HG03097 (cell line): ENCODE data around the gene CRY1.
"Not testable (repeated sequence)": the region's sequence is repeated elsewhere in the genome, so short reads cannot be mapped to it uniquely, and the experiment has no call there.

Source experiments
- ATAC-seq: cut with Tn5 transposase; IDR thresholded peaks from one replicate; pipeline ENCODE4 v1.9.1; 2021; ENCODE audit not compliant: unreplicated experiment, low FRiP score

The CRY1 gene

DNA sequence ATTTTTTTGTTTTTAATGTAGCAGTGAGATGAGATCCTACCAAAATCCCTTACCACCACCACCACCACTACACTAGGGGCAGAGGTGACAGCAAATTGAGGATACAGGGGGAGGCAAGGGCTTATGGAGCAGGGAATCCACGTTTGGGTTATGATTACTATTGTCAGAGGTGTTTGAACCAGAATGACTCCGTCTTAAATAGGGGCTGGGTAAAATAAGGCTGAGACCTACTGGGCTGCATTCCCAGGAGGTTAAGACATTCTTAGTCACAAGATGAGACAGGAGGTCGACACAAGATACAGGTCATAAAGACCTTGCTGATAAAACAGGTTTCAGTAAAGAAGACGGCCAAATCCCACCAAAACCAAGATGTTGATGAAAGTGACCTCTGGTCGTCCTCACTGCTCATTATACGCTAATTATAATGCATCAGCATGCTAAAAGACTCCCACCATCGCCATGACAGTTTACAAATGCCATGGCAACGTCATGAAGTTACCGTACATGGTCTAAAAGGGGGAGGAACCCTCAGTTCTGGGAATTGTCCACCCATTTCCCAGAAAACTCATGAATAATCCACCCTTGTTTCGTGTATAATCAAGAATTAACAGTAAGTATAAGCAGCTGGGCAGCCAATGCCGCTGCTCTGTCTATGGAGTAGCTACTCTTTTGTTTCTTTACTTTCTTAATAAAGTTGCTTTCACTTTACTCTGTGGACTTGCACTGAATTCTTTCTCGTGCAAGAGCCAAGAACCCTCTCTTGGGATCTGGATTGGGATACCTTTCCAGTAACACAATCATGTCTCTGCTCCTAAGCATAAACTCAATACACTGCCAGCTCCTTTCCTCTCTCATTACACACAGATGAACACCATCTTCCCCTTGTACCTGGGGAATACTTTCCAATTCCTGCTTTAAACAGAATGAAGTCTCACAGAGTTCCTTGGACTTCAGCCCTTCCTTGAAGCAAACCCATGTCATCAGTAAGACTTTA lies 16.7 kb upstream of the CRY1 start:
- ATAC-seq, result no peak

DNA sequence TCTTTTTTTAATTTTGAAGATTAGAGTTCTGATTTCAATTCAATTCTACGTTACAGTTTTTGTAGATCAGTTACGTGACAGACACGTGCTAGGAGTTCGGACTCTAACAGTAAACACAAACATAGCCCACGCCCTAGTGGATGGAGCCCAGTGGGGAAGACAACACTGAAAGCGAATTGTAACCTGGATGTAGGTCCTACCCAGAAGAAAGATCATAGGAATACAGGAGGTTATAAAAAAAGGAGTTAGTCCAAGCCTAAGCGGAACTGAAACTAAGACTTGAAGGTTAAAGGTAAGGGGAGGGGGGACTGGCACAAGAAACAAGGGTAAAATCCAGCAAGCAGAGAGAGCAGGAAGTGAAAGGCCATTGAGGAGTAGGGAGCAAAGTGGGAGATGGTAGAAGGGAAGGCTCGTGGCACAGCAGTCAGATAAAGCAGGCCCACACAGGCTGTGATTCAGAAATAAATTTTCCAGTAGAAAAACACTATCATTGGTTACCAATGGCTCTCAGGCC lies 15.7 kb upstream of the CRY1 start:
- ATAC-seq, result no peak

DNA sequence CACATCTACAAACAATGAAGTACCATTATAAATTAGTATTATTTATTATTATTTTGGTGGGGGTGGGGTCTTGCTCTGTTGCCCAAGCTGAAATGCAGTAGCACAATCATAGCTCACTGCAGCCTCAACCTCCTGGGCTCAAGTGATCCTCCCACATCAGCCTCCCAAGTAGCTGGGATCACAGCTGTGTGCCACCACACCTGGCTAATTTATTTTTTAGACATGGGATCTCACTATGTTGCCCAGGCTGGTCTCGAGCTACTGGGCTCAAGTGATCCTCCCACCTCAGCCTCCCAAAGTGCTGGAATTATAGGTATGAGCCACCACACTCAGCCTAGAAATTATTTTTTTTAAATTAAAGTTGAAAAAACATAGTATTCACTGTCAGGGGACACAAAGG lies 15.0 kb upstream of the CRY1 start:
- not testable (repeated sequence) for ATAC-seq

DNA sequence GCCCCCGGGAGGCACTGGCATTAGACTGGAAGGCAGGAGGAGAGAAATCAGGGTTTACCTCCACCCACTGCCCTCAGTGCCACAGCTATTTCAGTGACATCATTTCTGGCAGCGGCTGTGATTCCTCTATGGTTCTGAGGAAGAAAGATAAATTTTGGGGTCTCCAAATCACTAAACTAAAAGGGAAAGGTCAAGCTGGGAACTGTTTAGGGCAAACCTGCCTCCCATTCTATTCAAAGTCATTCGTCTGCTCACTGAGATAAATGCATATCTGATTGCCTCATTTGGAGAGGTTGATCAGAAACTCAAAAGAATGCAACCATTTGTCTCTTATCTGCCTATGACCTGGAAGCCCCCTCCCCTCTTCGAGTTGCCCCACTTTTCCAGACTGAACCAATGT lies 14.0 kb upstream of the CRY1 start:
- no peak for ATAC-seq

DNA sequence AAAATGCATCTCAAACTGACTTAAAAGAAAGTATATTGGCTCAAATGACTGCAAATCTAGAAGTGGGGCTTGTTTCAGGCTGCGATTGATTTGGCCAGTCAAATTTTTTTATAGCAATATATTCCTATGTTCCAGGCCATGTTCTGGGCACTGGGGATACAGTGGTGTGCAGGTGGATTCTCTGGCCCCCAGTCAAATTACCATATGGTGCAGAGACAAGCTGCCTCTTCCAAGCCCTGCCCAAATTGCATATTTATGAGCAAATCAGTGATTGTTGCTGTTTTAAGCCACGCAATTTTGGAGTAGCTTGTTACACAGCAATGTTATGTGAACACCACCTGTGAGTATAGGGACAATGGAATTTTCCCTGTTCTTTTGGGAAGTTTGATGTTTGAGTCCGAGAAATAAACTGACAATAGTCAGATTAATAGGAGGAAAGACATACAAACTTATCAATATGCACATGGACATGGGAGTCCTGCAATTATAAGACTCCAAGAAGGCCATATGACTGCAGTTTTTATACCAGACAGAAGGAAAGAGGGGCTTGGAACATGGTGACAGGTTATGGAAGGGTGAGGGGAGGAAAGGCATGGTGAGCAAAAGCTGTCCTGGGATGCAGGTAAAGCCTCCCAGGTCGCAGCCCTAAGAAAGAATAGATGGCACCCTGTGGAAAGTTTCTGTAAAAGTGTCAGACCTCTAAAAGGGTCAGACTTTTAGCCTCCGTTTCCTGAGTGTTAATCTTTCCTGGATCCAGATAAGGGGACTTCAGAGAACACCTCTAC lies 13.1 kb upstream of the CRY1 start:
- ATAC-seq, result no peak

DNA sequence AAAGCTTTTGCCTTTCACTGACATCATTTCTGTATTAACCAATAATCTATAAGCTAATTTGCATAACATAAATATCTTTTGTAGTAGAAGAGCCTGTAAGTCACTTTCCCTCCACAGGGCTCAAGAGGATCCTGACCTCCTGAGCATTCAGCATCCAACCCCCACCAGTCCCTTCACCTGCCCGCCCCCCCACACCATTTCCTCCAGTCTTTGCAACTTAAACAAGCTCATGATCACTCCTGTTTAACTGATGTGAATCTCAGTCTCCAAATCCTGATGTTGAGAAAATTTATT lies 12.0 kb upstream of the CRY1 start:
- no peak for ATAC-seq

DNA sequence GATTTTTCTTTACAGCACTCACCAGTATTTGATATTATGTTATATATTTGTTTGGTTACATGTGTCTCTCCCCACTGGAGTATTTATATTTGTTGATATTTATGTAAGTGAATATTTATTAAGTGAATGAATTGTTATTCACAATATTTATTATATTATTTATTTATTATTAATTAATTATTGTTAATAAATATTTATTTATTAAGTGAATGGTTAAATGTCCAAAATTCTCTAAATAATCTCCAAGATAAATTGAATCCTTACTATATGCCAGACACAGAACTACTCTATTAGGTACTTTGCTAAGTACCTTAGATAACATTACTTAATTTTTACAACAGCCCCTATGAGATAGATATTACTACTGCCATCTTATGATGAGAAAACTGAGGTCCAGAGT lies 10.2 kb upstream of the CRY1 start:
- no peak for ATAC-seq

DNA sequence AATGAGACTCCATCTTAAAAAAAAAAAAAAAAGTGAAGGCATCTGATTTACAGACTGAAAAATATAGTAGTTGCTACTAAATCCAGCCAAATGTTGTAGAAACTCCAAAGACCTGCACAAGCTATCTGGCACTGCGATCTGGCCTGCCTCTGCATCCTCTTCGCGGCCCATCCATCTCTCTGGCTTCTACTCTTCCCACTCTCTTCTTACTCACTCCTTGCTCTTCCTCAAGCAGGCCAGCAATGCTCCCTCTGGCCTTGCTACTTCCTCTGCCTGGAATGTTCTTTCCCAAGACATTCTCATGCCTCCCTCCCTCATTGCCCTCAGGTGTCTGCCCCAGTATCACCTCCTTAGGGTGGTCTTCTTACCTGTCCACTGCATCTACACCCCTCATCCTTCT lies 9.7 kb upstream of the CRY1 start:
- no peak for ATAC-seq

DNA sequence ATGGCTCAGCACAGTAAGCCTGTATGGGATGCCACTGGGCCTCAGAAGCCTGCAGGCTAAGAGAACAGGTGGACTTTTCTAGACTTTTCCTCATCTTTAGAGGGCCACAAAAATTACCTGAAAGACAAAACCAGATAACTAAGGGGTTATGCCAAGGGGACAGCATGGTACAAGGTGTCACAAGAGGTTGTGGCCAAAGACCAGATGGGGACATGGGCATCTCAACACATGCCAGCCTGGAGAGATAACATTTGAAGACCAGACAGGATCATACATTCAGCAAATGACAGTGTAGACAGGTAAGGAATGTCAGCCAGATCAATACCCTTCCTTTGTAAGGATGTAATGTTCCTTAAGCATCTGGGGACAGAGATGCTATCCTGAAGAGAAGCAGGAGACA lies 8.9 kb upstream of the CRY1 start:
- ATAC-seq, result no peak

DNA sequence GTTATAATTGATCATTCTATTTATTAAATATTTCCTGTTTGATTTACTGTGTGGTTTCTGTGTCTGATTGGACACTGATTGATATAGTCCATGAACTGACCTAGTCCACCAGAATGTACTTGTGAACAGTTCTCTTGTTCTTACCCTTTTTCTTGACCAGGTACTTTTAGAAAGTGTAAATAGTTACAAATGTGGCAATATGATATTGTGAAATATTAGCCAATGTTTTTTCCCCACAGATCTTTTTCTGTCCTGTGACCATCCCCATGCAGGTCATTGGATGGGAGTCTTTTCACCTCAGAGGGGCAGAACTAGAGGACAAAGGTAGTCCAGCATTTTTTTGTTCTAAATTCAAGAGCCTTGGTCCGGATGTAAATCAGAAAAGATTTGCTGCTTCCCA lies 8.3 kb upstream of the CRY1 start:
- ATAC-seq, result no peak

DNA sequence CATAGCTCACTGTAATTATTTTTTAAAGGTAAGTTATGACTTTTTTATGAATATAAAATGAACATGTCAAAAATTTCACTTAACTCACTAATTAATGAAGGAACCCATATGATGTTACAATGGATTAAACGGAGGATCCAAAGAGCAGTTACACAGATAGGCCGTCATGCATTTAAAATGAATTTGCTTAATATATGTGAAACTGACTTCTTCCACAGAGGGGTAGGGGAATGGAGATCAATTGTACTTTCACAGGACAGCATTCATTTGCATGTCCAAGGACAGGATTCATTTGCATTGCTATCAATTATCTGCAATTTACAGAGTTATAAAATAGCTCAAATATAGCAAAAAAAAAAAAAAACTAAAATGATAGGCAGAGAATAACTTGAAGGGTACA lies 6.6 kb upstream of the CRY1 start:
- ATAC-seq, result no peak

DNA sequence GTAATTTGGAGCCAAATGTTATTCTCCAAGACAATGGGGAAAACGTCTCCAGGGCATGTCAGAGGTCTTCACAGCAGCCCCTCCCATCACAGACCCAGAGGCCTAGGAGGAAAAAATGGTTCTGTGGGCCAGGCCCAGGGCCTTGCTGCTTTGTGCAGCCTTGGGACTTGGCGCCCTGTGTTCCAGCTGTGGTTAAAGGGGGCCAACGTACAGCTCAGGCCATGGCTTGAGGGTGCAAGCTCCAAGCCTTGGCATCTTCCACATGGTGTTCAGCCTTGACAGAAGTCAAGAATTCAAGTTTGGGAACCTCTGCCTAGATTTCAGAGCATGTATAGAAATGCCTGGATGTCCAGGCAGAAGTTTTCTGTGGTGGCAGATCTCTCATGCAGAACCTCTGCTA lies 3.2 kb upstream of the CRY1 start:
- no peak for ATAC-seq

DNA sequence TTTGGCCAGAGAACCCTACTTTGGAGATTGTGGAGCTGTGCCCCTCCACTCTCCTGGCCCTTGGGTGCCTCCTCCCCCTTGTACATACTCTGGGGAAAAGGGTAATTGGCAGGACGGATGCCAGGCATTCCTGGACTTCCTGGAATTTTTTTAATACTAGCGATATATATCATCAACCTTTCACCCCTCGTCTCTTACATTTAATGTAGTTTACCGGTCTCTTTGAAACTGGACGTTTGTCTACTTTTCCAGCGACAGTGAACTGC lies 767 bp upstream of the CRY1 start:
- no peak for ATAC-seq

DNA sequence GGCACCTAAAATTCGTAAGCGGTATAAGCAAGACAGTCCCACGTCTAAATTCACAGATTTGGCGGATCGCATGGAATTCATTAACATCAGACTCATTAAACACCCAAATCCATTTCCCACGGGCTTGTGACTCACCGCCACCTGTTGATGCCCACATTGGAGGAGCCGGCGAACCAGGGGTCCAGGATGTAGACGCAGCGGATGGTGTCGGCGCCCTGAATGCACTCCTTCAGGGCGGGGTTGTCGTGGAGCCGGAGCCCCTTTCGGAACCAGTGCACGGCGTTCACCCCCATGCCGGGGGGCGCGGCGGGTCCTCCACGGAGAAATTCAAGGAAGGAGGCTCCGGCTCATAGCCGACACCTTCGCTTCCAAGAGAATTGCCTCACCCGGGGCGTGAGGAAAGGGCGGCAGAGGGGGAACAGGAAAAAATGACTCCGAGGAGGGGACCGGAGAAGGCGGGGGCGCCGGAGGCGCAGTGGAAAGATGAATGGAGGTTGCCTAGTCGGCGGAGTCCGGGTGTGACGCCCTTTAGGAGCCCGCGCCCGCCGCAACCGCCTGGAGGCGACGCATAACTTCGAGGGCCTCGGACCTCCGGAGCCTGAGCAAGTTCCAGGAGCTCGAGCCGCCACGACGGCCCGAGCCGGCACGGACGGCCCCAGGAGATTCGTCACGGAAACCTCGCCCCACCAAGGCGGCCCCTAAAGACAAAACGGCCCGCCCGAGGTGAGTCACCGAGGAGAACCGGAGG lies 506 bp downstream of the CRY1 start:
- peak; percentile 27 for ATAC-seq

DNA sequence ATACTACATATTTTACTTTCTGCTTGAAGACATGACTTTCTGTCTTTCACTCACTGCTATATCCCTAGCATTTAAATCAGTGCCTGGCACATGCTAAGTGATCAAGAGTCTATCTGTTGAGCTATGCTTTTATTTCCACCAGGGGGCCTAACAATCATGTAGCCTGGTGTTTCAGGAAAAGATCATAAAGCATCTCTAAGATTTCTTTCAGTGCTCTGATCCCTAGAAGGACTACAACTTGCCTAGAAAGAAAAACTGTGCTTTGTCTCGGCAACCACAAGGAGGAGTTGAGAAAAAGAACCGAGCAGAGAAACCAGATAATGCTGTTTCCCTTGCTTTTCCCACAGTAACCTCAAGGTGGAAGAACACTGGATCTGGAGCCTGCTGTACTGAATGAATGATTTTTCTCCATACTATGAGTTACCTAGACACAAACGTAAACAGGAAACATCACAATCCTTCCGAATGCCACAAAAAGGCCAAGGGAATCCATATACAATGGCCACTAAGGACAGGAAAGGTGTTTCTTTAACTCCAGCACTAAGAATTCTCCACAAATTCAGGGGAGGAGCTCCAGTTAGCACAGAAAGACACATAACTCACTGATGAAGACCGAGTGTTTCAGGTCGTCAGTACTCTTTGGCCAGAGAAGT lies 1.2 kb downstream of the CRY1 start:
- ATAC-seq, result no peak

DNA sequence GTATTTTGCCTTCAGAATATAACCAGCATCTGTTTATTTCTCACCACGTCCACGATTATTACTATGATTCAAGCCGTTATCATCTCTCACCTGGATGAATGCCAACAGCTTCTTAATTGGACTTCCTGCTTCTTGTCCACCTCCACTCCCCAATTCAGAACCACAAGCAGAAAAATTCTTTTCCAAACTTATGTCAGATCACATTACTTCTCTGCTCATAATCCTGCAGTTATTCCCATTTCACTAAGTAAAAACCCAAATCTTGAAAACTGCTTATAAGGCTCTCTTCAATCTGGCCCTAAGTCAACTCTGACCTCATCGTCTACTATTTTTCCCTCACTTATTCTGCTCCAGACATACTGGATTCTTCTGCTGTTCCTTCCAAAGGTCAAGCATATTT lies 2.0 kb downstream of the CRY1 start:
- no peak for ATAC-seq

DNA sequence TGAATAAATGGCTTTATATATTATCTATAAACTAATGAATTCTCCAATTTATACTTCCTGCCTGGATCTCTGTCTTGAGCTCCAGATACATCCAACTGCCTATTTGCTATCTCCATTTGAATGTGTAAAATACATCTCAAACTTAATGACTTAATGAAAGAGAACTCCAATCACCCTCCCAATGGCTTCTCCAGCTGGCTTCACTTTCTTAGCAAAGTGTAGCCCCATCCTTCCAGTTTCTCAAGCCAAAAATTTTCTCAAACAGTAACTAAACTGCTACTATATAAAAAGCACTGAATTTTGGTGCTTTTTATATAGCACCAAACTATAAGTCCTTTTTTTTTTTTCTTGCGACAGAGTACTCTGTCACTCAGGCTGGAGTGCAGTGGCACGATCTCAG lies 2.6 kb downstream of the CRY1 start:
- no peak for ATAC-seq

DNA sequence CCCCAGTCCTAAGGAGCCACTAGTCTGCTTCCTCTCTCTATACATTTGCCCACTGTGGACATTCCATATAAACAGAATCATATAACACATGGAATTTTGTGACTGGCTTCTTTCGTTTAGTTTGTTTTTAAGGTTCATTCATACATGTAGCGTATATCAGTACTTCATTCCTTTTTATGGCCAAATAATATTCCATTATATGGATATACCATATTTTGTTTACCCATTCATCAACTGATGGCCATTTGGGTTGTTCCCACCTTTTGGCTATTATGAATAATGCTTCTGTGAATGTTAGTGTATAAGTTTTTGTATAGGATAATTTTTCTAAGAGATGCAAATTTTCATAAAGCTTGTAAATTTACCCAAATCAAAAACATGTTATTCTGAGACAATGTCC lies 4.4 kb downstream of the CRY1 start:
- ATAC-seq, result no peak

DNA sequence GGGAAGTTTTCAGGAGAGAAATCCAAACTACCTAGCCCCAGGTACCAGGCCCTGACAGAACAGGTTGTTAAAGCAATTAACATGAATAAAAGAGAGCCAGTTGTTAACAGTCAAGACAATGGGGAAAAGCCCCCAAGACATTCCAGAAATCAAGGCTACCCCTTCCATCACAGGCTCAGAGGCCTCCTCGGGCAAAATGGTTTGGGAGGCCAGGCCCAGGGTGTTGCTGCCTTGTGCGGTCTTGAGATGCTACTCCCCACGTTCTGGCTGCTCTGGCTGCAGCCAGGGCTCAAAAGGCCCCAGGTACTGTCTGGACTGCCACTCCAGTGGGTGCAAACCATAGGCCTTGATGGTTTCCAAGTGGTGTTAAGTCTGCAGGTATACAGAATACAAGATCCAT lies 7.0 kb downstream of the CRY1 start:
- no peak for ATAC-seq

DNA sequence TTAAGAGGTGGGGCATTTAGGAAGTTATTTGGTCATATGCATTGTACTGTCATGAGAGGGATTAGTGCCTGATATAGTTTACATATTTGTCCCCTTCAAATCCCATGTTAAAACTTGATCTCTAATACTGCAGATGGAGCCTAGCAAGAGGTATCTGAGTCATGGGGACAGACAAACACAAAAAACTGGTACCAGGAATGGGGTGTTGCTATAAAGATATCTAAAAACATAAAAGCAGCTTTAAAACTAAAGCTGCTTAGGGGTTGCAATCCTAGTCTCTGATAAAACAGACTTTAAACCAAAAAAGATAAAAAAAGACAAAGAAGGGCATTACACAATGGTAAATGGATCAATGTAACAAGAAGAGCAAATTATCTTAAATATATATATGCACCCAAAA lies 11.6 kb downstream of the CRY1 start:
- ATAC-seq, result no peak

DNA sequence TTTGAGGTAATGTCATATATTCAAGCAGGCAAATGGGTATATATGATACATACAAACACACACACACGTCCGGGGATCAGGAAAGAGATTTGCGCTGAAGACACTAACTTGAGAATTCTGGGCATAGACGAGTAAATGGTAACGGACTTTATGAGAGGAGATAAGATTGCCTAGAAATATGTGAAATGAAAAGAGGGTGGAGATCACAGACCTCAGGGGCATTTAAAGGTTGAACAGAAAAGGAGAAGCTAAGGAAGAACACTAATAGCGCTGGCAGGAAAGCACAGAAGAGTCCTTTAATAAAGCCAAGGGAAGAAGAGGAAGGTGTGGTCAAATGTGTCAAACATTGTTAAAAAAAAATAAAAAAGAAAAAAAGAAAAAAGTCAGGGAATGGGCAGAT lies 13.1 kb downstream of the CRY1 start:
- no peak for ATAC-seq
